ENCODE measurements around the gene APBA1. TPM values are rescaled to one million over a fixed set of nuclear protein-coding genes. Genes with fewer than 3 reads are reported as not detected.

The APBA1 gene
- total RNA-seq, 1 experiment from 2014 or later: 0.34 TPM

DNA sequence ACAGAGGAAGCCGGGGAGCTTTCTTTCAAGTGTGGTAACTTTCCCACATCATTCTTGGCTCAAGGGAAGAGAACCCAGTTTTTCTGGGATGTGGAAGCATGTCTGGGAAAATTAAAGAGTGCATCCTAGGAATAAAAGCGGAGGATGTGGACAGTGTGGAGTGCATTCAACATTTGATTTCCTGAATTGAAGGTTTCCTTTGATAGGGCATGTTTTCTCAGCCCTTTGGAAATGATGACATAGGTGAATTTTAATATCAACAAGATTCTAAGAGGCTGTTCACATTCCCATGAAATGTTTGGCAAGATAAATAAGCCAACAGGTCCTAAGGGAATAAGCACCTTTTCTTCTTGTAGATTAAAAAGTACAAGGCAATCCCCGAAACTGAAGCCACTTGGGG is 283.6 kb downstream of the APBA1 start:
- TF ChIP-seq, protein P1, sequence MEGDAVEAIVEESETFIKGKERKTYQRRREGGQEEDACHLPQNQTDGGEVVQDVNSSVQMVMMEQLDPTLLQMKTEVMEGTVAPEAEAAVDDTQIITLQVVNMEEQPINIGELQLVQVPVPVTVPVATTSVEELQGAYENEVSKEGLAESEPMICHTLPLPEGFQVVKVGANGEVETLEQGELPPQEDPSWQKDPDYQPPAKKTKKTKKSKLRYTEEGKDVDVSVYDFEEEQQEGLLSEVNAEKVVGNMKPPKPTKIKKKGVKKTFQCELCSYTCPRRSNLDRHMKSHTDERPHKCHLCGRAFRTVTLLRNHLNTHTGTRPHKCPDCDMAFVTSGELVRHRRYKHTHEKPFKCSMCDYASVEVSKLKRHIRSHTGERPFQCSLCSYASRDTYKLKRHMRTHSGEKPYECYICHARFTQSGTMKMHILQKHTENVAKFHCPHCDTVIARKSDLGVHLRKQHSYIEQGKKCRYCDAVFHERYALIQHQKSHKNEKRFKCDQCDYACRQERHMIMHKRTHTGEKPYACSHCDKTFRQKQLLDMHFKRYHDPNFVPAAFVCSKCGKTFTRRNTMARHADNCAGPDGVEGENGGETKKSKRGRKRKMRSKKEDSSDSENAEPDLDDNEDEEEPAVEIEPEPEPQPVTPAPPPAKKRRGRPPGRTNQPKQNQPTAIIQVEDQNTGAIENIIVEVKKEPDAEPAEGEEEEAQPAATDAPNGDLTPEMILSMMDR (IDR thresholded peaks at IDR 0.05; ENCODE audit: insufficient read depth in 1 of 2, low read depth in 1 of 2, low read length in 1 of 2, severe bottlenecking in 1 of 2, unreplicated experiment in 1 of 2): no peak
- CTCF ChIA-PET: no interaction called here
- Histone ChIP-seq H3K4me3 (ENCODE audit: low read depth, low read length) (no peak overlapping the region), H3K4me1 (no peaks in the 10 kb centered on the region), H3K9me3 (no peaks in the 10 kb centered on the region), H3K36me3 (ENCODE audit: control insufficient read depth, insufficient read depth, low read length) (no peaks in the 10 kb centered on the region), H3K27me3 (replicated peaks; ENCODE audit: control insufficient read depth, insufficient read depth, low read length) (no peaks in the 10 kb centered on the region)
- Mint-ChIP-seq H3K4me3 (ENCODE audit: unreplicated experiment) (no peak overlapping the region), H3K27ac (ENCODE audit: unreplicated experiment) (no peak overlapping the region), H3K27me3 (ENCODE audit: insufficient read depth, unreplicated experiment) (no peaks in the 10 kb centered on the region), H3K4me1 (ENCODE audit: low read depth, unreplicated experiment) (no peaks in the 10 kb centered on the region), H3K36me3 (ENCODE audit: insufficient read depth, unreplicated experiment) (no peaks in the 10 kb centered on the region), H3K9me3 (ENCODE audit: unreplicated experiment) (no peaks in the 10 kb centered on the region)
- POLR2A ChIA-PET: no interaction called here
- intact Hi-C loops (cut with micrococcal nuclease; ENCODE audit: unreplicated experiment): no loop called here
- no peak for DNase-seq
- BruUV-seq (replicated peaks): no TSS peak

- TF ChIP-seq, protein P1 (IDR thresholded peaks at IDR 0.05; ENCODE audit: insufficient read depth in 1 of 2, low read depth in 1 of 2, low read length in 1 of 2, severe bottlenecking in 1 of 2, unreplicated experiment in 1 of 2): no peak
- no peaks in the 10 kb centered on the region for H3K36me3 Mint-ChIP-seq (ENCODE audit: insufficient read depth, unreplicated experiment)
- intact Hi-C loops (cut with micrococcal nuclease; ENCODE audit: unreplicated experiment): no loop called here
- no peaks in the 10 kb centered on the region for H3K27me3 Mint-ChIP-seq (ENCODE audit: insufficient read depth, unreplicated experiment)
- BruUV-seq (replicated peaks): no TSS peak
- Histone ChIP-seq H3K9me3 (no peaks in the 10 kb centered on the region), H3K27me3 (replicated peaks; ENCODE audit: control insufficient read depth, insufficient read depth, low read length) (no peaks in the 10 kb centered on the region), H3K36me3 (ENCODE audit: control insufficient read depth, insufficient read depth, low read length) (no peaks in the 10 kb centered on the region), H3K4me3 (ENCODE audit: low read depth, low read length) (no peak overlapping the region), H3K4me1 (no peaks in the 10 kb centered on the region)
- no peak for DNase-seq
- no peak overlapping the region for H3K27ac Mint-ChIP-seq (ENCODE audit: unreplicated experiment)
- CTCF ChIA-PET: no interaction called here
- no peaks in the 10 kb centered on the region for H3K4me1 Mint-ChIP-seq (ENCODE audit: low read depth, unreplicated experiment)
- no peaks in the 10 kb centered on the region for H3K9me3 Mint-ChIP-seq (ENCODE audit: unreplicated experiment)
- POLR2A ChIA-PET: no interaction called here
- no peak overlapping the region for H3K4me3 Mint-ChIP-seq (ENCODE audit: unreplicated experiment)
These were observed 285.5 kb downstream of the APBA1 start for GRCh38 chr9:69386651-69387050.

DNA sequence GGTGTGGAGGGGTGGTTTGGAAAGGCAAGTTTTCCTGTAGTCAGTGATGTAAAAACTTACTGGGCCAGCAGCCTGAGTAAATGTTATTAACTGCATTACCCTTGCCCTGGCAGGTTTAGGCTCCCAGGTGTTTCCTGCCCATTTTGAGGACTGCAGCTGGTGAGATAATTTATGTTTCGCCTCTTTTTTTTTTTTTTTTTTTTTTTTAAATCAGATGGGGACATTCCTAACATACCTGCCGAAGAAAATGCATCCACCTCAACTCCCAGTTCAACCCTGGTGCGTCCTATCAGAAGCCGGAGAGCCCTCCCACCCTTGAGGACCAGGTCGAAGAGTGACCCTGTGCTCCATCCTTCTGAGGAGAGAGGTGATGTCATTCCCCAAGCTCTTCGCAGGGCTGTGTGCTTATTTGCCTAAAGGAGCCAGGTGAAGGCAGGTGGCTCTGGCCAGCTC is 286.6 kb downstream of the APBA1 start:
- no peaks in the 10 kb centered on the region for H3K27me3 ChIP-seq (replicated peaks; ENCODE audit: control insufficient read depth, insufficient read depth, low read length)
- no peaks in the 10 kb centered on the region for H3K36me3 ChIP-seq (ENCODE audit: control insufficient read depth, insufficient read depth, low read length)
- H3K9me3 Mint-ChIP-seq (ENCODE audit: unreplicated experiment): no peaks in the 10 kb centered on the region
- CTCF ChIA-PET: no interaction called here
- H3K4me3 Mint-ChIP-seq (ENCODE audit: unreplicated experiment): no peak overlapping the region
- no peaks in the 10 kb centered on the region for H3K4me1 ChIP-seq
- H3K36me3 Mint-ChIP-seq (ENCODE audit: insufficient read depth, unreplicated experiment): no peaks in the 10 kb centered on the region
- no peaks in the 10 kb centered on the region for H3K27me3 Mint-ChIP-seq (ENCODE audit: insufficient read depth, unreplicated experiment)
- H3K4me3 ChIP-seq (ENCODE audit: low read depth, low read length): no peak overlapping the region
- BruUV-seq (replicated peaks): no TSS peak
- POLR2A ChIA-PET: no interaction called here
- no peak for DNase-seq
- intact Hi-C loops (cut with micrococcal nuclease; ENCODE audit: unreplicated experiment): no loop called here
- no peaks in the 10 kb centered on the region for H3K4me1 Mint-ChIP-seq (ENCODE audit: low read depth, unreplicated experiment)
- no peak overlapping the region for H3K27ac Mint-ChIP-seq (ENCODE audit: unreplicated experiment)
- TF ChIP-seq, protein P1 (IDR thresholded peaks at IDR 0.05; ENCODE audit: insufficient read depth in 1 of 2, low read depth in 1 of 2, low read length in 1 of 2, severe bottlenecking in 1 of 2, unreplicated experiment in 1 of 2): no peak
- H3K9me3 ChIP-seq: no peaks in the 10 kb centered on the region
